ENCODE data around the gene FSD2.

The FSD2 gene

GRCh38 chr15:82805994-82806406, at the start of gene FSD2:
TSS of gene FSD2 (minus strand) at chr15:82806069. CDS start at chr15:82787390, 18,679 bp downstream.
- DNase-seq = no peak

GRCh38 chr15:82854554-82854953, 48.7 kb upstream of the FSD2 start:
- DNase-seq = no peak

- DNase-seq = peak; percentile 22
These were observed 47.2 kb upstream of the FSD2 start for GRCh38 chr15:82852941-82853561.

- peak; percentile 67 for DNase-seq
These were observed 46.2 kb upstream of the FSD2 start for GRCh38 chr15:82851981-82852511.

GRCh38 chr15:82851306-82851850, 45.5 kb upstream of the FSD2 start:
- no peak for DNase-seq

GRCh38 chr15:82850731-82851130, 44.9 kb upstream of the FSD2 start:
- no peak for DNase-seq

GRCh38 chr15:82849556-82850512, 44.0 kb upstream of the FSD2 start:
- DNase-seq = peak; percentile 81

- DNase-seq = no peak
These were observed 42.5 kb upstream of the FSD2 start for GRCh38 chr15:82848241-82848993.

- DNase-seq = no peak
These were observed 41.8 kb upstream of the FSD2 start for GRCh38 chr15:82847703-82848102.

GRCh38 chr15:82846621-82847020, 40.8 kb upstream of the FSD2 start:
- DNase-seq = no peak

GRCh38 chr15:82845686-82846085, 39.8 kb upstream of the FSD2 start:
- DNase-seq = no peak

GRCh38 chr15:82843566-82843965, 37.7 kb upstream of the FSD2 start:
- no peak for DNase-seq

GRCh38 chr15:82840166-82840565, 34.3 kb upstream of the FSD2 start:
- DNase-seq = no peak

- DNase-seq = no peak
These were observed 33.3 kb upstream of the FSD2 start for GRCh38 chr15:82839136-82839535.

GRCh38 chr15:82838096-82838735, 32.3 kb upstream of the FSD2 start:
- DNase-seq = no peak

GRCh38 chr15:82835391-82835917, 29.6 kb upstream of the FSD2 start:
- no peak for DNase-seq

GRCh38 chr15:82833362-82833682, 27.5 kb upstream of the FSD2 start:
- no peak for DNase-seq

- peak; percentile 94 for DNase-seq
These were observed 26.9 kb upstream of the FSD2 start for GRCh38 chr15:82832601-82833361.

- no peak for DNase-seq
These were observed 26.2 kb upstream of the FSD2 start for GRCh38 chr15:82831894-82832600.

- no peak for DNase-seq
These were observed 24.7 kb upstream of the FSD2 start for GRCh38 chr15:82830427-82831173.

Measured in fibroblast of skin of right biceps (primary cell).